Measurements from ENCODE around the gene PIEZO2.
"Not testable (repeated sequence)": the region's sequence is repeated elsewhere in the genome, so short reads cannot be mapped to it uniquely, and the experiment has no call there.

PIEZO2 gene

DNA sequence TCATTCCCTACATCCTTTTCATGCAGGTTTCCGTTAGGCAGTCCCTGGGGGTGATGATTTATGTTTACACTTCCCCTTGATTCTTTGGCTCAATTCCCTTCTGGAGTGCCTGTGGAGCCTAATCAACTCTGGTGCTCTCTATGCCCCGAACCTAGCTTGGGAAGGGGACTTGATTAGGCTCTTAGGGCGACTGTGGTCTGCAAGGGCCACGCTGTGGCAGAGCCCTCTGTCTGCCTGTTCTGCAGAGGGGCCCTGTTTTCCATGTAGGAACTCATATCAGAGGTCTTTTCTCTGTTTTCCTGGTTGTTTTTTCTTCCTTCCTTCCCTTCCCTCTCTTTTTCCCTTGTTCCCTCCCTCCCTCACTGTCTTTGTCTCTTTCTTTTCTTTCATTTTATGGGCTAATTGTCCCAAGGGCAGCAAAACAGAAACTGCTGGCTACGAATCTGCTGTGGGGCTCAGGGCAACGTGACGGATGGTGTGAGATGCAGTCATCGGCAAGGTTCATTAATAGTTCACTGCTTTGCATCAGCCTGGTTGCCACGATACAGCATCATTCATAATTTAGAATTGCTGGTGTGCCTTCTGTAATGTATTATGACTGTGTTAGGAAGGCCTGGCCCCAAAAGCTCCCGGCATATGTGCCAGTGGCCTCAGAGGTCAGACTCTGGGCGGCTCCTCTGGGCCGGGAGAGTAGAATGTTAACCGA is 489.0 kb downstream of the PIEZO2 start:
- no peak for DNase-seq

GRCh38 chr18:10659594-10659993 is 489.8 kb downstream of the PIEZO2 start:
- no peak for DNase-seq

DNA sequence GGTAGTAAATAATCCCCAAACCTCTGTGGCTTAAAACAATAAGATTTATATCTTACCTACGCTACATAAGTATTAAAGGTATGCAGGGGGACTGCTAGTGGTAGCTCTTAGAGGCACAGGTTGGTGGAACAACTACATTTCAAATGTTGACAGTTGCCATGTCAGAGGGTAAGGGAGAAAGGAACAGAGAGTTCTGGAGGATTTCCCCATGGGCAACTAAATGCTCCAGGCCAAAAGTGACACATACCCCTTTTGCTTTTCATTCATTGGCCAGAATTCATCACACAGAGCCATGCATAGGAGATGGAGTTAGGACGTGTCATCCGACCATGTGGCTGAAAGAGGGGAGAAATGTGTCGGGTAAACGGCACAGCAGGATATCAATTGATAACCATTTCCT is 490.4 kb downstream of the PIEZO2 start:
- DNase-seq, result no peak

GRCh38 chr18:10644003-10644402 is 505.4 kb downstream of the PIEZO2 start:
- DNase-seq, result not testable (repeated sequence)

- not testable (repeated sequence) for DNase-seq
Measured at GRCh38 chr18:10642915-10643524, 506.3 kb downstream of the PIEZO2 start.

DNA sequence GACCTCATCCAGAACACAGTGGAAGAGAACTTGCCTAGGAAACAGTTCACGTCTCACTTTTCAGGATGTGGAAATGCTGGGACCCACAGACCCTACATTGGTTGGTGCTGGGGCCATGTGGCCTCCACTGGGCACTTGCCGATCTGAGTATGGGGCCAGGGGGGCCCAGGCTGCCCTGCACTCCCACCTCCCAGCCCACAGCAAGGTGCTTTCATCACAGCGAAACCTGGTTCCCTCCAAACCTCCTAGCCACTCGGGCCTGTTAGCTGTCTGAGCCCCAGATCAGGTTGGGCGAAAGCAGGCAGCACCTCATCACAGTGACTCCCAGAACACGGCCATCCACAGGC is 510.9 kb downstream of the PIEZO2 start:
- DNase-seq, result not testable (repeated sequence)

DNA sequence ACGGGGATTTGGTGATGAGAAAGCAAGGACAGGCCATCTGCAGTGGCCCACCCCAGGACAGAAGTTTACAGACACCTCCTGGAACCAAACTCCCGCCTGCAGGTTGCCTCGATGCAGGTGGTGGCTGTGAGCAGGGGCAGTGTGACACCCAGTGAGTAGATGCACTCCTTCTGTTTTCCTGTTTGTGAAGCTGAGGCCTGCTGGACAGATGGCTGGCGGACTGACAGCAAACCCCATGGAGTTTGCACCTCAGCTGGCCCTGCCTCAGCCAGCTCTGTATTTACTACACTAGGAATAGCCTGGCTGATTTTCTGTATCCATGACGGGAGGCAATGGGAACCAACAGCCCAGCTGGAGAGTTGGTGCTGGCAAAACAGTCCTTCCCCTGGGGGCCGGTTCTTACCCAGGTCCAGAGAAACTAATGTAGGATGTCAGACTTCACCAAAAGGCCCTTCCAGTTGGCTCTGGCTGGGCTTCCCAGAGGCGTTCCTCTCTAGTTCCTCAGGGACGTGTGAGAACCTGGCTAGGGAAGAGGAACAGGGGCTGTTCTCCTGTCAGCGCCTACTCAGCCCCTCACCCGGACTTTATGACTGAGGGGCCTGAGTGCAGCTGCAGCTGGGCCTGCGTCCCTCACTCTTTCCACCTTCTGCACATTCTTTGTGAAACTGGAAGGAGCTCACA is 511.4 kb downstream of the PIEZO2 start:
- not testable (repeated sequence) for DNase-seq

- not testable (repeated sequence) for DNase-seq
Measured at GRCh38 chr18:10629076-10629475, 520.3 kb downstream of the PIEZO2 start.

DNA sequence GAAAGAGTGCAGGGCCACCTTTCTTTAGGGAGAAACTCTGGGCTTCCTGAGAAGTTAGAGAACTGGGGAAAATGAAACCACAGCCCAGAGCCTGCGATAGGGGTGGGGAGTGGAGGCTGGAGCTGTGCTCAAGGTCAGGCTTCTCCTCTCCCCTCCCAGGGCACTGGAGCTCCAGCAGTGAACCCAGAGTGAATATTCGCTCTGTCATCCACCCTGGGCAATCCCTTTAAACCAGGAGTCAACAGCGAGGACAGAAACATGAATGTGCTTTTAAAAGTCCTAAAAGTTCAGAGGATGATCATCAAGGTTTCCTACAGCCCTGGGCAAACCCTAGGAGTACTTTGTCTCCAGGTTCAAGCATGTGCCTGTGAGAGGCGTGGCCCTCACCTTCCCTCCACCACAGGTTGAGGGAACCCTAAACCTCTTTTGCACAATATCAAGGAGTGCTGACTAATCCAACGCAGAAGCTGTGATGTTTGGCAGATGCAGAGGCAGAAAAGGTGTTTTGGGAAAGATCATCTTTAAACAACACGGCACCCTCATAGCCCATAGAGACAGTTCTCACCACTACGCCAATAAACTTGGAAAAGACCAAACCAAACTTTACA is 522.7 kb downstream of the PIEZO2 start:
- not testable (repeated sequence) for DNase-seq

- DNase-seq, result not testable (repeated sequence)
Measured at GRCh38 chr18:10623606-10624005, 525.8 kb downstream of the PIEZO2 start.

GRCh38 chr18:10622982-10623381 is 526.4 kb downstream of the PIEZO2 start:
- DNase-seq, result not testable (repeated sequence)

GRCh38 chr18:10620670-10621329 is 528.6 kb downstream of the PIEZO2 start:
- DNase-seq, result not testable (repeated sequence)

Data from 8988T (cell line).